NCI-H1105 (cell line): Measurements from ENCODE around the gene KANSL1.

ENCODE experiments used
- DNase-seq: peaks from one replicate; lab custom pipeline; 2025; lab: John Stamatoyannopoulos, UW

The KANSL1 gene

GRCh38 chr17:46167267-46167666 is 26.0 kb downstream of the KANSL1 start:
- DNase-seq: no peak

- peak; percentile 9 for DNase-seq
Measured at GRCh38 chr17:46166692-46167249, 26.5 kb downstream of the KANSL1 start.

- DNase-seq: no peak
Measured at GRCh38 chr17:46163929-46164594, 29.2 kb downstream of the KANSL1 start.

GRCh38 chr17:46163316-46163715 is 29.9 kb downstream of the KANSL1 start:
- DNase-seq: no peak

GRCh38 chr17:46162866-46163265 is 30.4 kb downstream of the KANSL1 start:
- DNase-seq: no peak

- DNase-seq: no peak
Measured at GRCh38 chr17:46160169-46160568, 33.1 kb downstream of the KANSL1 start.

- DNase-seq: no peak
Measured at GRCh38 chr17:46159686-46160085, 33.5 kb downstream of the KANSL1 start.

- peak; percentile 67 for DNase-seq
Measured at GRCh38 chr17:46158323-46159296, 34.6 kb downstream of the KANSL1 start.

- DNase-seq: no peak
Measured at GRCh38 chr17:46157443-46158062, 35.7 kb downstream of the KANSL1 start.

GRCh38 chr17:46154151-46154816 is 38.9 kb downstream of the KANSL1 start:
- DNase-seq: no peak

GRCh38 chr17:46152423-46152822 is 40.8 kb downstream of the KANSL1 start:
- peak; percentile 9 for DNase-seq

- DNase-seq: no peak
Measured at GRCh38 chr17:46151762-46152161, 41.5 kb downstream of the KANSL1 start.

GRCh38 chr17:46150216-46150963 is 42.8 kb downstream of the KANSL1 start:
- no peak for DNase-seq

GRCh38 chr17:46148247-46148646 is 45.0 kb downstream of the KANSL1 start:
- DNase-seq: no peak

GRCh38 chr17:46147296-46147695 is 45.9 kb downstream of the KANSL1 start:
- no peak for DNase-seq

GRCh38 chr17:46144246-46144645 is 49.0 kb downstream of the KANSL1 start:
- no peak for DNase-seq

- DNase-seq: no peak
Measured at GRCh38 chr17:46143827-46144236, 49.4 kb downstream of the KANSL1 start.

GRCh38 chr17:46141645-46142044 is 51.6 kb downstream of the KANSL1 start:
- DNase-seq: no peak

GRCh38 chr17:46140645-46141197 is 52.5 kb downstream of the KANSL1 start:
- DNase-seq: no peak

- DNase-seq: no peak
Measured at GRCh38 chr17:46139432-46140210, 53.6 kb downstream of the KANSL1 start.
